T-helper 17 cell (primary cell): ENCODE results near the gene PLA2G4D. TPM values are rescaled to one million over a fixed set of nuclear protein-coding genes. Genes with fewer than 3 reads are reported as not detected.

Experiments used
- ATAC-seq: fragments of 150-1000 bp; cut with Tn5 transposase; 2 replicates; pipeline ENCODE4 v1.10.0; 2021; ENCODE audit warnings: mild to moderate bottlenecking, moderate library complexity
- DNase-seq, 3 donors: peaks; one replicate each; pipeline versions ENCODE4 v3.0.0 to v3.0.0-alpha.2; 2020 to 2021
- H3K9me3 ChIP-seq: one replicate; pipeline ENCODE4 v1.7.0; 2013; ENCODE audit warnings: low read length, mild to moderate bottlenecking; ENCODE audit not compliant: control insufficient read depth, poor library complexity, severe bottlenecking
- H3K27ac Mint-ChIP-seq: one replicate; pipeline ENCODE4 v1.8.0; 2022; ENCODE audit warnings: mild to moderate bottlenecking, moderate library complexity, mixed read lengths
- H3K27me3 Mint-ChIP-seq: one replicate; pipeline ENCODE4 v1.8.0; 2022; ENCODE audit warnings: mixed read lengths
- H3K36me3 Mint-ChIP-seq: one replicate; pipeline ENCODE4 v1.8.0; 2022; ENCODE audit warnings: low read depth, mixed read lengths
- H3K4me1 Mint-ChIP-seq: one replicate; pipeline ENCODE4 v1.8.0; 2022; ENCODE audit warnings: mild to moderate bottlenecking, mixed read lengths
- H3K4me3 Mint-ChIP-seq: one replicate; pipeline ENCODE4 v1.8.0; 2022; ENCODE audit warnings: mild to moderate bottlenecking, moderate library complexity, mixed read lengths
- total RNA-seq, 4 donors: library from RNA in 2 of 4; stranded (reverse) in 2 of 4; gene quantifications; one replicate each; pipeline ENCODE4 v1.2.3 and lab custom pipeline; 2022 to 2026

The PLA2G4D gene, protein sequence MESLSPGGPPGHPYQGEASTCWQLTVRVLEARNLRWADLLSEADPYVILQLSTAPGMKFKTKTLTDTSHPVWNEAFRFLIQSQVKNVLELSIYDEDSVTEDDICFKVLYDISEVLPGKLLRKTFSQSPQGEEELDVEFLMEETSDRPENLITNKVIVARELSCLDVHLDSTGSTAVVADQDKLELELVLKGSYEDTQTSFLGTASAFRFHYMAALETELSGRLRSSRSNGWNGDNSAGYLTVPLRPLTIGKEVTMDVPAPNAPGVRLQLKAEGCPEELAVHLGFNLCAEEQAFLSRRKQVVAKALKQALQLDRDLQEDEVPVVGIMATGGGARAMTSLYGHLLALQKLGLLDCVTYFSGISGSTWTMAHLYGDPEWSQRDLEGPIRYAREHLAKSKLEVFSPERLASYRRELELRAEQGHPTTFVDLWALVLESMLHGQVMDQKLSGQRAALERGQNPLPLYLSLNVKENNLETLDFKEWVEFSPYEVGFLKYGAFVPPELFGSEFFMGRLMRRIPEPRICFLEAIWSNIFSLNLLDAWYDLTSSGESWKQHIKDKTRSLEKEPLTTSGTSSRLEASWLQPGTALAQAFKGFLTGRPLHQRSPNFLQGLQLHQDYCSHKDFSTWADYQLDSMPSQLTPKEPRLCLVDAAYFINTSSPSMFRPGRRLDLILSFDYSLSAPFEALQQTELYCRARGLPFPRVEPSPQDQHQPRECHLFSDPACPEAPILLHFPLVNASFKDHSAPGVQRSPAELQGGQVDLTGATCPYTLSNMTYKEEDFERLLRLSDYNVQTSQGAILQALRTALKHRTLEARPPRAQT
- total RNA-seq: not detected
- total RNA-seq (lab: John Stamatoyannopoulos, UW): 0 to 0.08 reads per million in 2 donors

DNA sequence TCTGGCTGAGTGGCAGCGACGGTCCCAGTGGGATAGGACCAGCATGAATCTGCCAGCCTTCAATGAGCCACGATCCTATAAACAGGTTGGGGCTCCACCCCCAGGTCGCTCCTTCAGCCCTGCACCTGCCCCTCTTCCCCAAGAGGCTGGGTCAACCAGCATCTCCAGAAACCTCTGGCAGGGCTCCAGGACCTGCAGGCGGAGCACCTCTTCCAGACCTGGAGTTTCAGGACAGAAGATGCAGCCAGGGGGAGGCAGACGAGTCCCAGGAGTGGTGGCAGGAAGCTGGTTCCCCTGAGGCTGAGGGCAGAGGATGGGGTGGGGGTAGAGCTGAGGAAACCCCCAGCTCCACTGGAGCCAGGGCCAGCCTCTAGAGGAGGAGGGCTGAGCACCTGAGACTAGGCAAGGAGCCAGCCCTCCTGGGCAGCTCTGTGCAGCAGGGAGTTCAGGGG lies at the start of gene PLA2G4D:
TSS of gene PLA2G4D (minus strand) at position 51 of the 452 bp plus-strand sequence. CDS start 103 bp downstream, outside the sequence.
- peaks cover 6% of the 10 kb centered on the region for H3K4me1 Mint-ChIP-seq
- peaks cover 50% of the 10 kb centered on the region for H3K27me3 Mint-ChIP-seq
- DNase-seq (no peak), ATAC-seq (no peak)
- H3K9me3 ChIP-seq: no peaks in the 10 kb centered on the region
- no peak within 1 kb of the TSS for H3K4me3 Mint-ChIP-seq
- no peak within 1 kb of the TSS for H3K27ac Mint-ChIP-seq
- no peaks in the 10 kb centered on the region for H3K36me3 Mint-ChIP-seq

DNA sequence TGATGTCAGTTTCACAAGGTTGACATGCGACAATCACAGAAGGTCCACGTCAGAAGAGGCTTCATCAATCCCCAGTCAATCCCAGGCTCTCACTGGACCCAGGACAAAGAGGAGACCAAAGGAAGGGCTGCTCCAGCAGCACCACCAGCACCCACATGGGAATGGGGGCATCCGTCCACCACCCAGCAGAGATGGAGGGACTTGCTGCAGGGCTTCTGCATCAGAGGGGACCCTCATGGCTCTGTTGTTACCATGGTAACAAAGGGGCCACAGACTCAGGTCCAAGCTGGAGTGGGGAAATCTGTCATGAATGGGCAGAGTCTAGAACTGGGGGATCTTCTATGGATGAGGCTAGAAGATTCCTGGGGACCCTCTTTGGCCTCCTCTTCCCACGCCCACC lies 49.0 kb upstream of the PLA2G4D start:
- Mint-ChIP-seq H3K36me3 (no peaks in the 10 kb centered on the region), H3K4me3 (no peak overlapping the region), H3K4me1 (peaks cover 2% of the 10 kb centered on the region), H3K27ac (no peak overlapping the region), H3K27me3 (peaks cover 17% of the 10 kb centered on the region)
- no peak for ATAC-seq
- no peak for DNase-seq
- H3K9me3 ChIP-seq: no peaks in the 10 kb centered on the region

DNA sequence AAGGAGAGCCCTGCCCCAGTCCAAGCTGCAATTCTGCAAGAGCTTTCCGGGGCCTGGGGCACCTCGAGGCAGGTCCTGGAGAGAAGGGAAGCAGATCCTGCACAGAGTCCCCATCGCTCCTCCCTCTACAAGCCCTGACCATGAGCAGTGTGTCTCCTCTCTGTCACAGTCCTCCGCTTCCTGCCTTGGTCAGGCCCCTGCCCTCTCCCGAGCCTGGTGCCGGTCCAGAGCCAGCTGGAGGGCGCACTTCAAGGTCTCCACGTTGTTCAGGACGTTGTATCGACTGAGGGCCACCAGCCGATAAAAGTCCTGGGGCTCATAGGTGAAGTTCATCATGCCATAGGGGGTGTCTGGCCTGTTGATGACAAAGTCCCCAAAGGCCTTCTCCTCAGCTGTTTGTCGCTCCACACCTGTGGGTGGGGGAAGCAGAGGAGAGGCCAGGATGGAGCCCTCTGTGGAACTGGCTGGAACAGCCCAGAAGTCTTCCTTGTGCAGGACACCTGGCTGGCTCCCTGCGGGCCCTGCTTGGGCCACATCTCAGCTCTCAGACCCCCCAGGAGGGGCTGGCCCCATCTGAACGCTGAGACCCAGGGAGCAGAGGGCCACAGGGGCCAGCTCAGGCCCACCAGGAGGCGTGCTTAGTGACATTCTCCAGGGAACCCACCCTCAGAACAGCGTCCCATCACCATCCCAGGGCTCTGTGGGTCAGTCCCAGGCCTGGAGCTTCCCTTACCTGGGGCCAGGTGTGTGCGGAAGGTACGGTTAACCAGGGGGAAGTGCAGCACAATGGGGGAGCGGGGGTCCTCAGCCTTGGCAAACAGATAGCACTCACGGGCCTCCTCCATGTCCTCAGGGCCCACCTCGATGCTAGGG lies 47.7 kb upstream of the PLA2G4D start:
- no peak overlapping the region for H3K27ac Mint-ChIP-seq
- no peaks in the 10 kb centered on the region for H3K36me3 Mint-ChIP-seq
- ATAC-seq (no peak), DNase-seq (no peak)
- H3K27me3 Mint-ChIP-seq: peaks cover 12% of the 10 kb centered on the region
- no peak overlapping the region for H3K4me3 Mint-ChIP-seq
- no peaks in the 10 kb centered on the region for H3K9me3 ChIP-seq
- H3K4me1 Mint-ChIP-seq: peaks cover 4% of the 10 kb centered on the region

DNA sequence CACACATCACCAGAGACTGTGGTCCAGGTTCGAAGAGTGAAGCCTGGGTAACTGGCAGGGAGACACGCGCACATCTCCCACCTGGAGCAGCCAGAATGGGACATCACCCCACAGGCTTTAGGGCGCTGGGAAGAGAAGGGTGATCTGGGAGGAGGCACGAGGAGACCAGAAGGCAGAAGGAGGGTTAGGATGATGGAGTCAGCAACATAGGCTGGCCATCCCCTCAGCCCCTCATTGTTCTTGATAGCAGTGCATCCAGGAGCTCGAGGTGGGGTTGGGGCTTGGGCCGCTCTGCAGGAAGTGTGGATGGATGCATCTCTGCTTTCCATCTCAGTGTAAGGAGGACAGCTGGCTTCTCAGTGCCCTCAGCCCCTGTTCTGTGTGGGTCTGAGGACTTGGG lies 46.9 kb upstream of the PLA2G4D start:
- Mint-ChIP-seq H3K27ac (no peak overlapping the region), H3K4me3 (no peak overlapping the region), H3K36me3 (no peaks in the 10 kb centered on the region), H3K27me3 (peaks cover 11% of the 10 kb centered on the region), H3K4me1 (peaks cover 4% of the 10 kb centered on the region)
- no peaks in the 10 kb centered on the region for H3K9me3 ChIP-seq
- ATAC-seq: no peak
- no peak for DNase-seq

DNA sequence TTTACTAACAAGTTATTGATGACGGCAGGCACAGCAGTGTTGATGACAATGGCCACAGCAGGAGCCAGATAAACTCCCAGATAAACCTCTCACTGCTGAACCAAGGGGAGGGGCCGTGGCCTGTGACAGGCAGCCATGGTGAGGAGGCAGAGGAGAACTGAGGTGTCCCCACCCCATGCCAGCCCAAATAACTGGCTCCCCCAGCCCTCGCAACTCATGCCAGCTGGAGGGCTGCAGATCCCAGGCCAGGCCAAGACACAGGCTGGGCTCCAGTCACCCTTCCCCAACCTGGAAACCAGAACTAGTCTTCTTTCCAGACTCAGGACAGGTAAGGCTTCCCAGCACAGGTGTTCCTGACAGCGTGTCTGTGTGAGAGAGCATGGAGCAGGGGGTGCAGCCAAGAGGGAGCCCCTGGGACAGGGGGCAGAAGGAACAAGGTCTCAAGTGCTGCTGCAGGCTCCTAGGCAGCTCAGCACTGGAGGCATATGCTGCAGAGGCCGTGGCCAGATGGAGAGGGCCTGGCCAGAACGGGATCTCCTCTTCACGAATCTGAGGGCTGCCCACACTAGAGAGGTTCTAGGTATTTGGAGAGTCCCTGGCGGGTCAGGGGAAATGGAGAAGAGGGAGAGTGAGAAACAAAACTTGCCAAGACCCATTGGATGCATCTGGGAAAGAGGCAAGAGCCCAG lies 46.2 kb upstream of the PLA2G4D start:
- no peaks in the 10 kb centered on the region for H3K9me3 ChIP-seq
- peaks cover 6% of the 10 kb centered on the region for H3K4me1 Mint-ChIP-seq
- H3K4me3 Mint-ChIP-seq: no peak overlapping the region
- no peaks in the 10 kb centered on the region for H3K36me3 Mint-ChIP-seq
- no peak overlapping the region for H3K27ac Mint-ChIP-seq
- peaks cover 13% of the 10 kb centered on the region for H3K27me3 Mint-ChIP-seq
- DNase-seq (no peak), ATAC-seq (no peak)

DNA sequence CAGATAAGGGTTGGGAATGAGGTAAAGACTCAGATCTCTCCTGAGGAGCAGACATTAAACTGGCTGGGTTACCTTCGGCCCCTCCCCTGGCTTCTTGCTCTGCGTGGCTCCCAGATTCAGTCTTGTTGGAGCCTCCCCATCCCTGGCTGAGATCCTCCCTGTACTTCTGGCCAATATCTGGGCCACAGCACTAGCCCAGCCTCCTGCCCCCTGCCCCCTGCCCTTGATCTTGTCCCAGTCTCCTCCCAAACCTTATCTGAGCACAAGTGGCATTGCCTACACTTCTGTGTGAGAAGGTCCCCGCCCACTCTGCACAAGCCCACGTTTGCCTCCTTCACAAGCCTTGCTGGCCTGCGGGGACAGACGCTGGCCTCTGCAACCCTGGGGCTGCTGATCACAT lies 45.2 kb upstream of the PLA2G4D start:
- DNase-seq (peak in 1 of 3 donors; percentile 4), ATAC-seq (no peak)
- peaks cover 8% of the 10 kb centered on the region for H3K4me1 Mint-ChIP-seq
- no peak overlapping the region for H3K4me3 Mint-ChIP-seq
- peaks cover 11% of the 10 kb centered on the region for H3K27me3 Mint-ChIP-seq
- H3K27ac Mint-ChIP-seq: peak overlapping the region; percentile 29
- no peaks in the 10 kb centered on the region for H3K9me3 ChIP-seq
- H3K36me3 Mint-ChIP-seq: no peaks in the 10 kb centered on the region

DNA sequence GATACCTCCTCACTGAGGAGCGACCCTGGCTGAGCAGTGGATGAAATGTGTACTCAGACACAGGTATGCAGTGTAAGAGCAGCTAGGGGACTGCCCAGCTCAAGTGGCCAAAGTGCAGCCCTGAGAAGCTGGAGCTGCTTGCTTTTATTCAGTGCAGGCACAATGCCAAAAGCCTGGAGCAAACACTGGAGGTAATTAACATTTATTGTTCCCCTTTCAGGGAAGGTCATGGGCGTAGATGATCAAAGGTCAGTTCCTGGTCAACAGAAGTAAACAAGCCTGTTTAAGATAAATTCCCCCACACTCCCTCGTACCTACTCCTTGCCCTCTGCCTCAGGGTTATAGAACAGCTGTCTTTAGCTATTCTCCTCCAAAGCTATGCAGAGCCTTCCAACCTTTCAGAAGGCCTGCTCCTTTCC lies 44.6 kb upstream of the PLA2G4D start:
- DNase-seq (peak in 1 of 3 donors; percentile 1), ATAC-seq (no peak)
- H3K4me1 Mint-ChIP-seq: peaks cover 8% of the 10 kb centered on the region
- H3K4me3 Mint-ChIP-seq: no peak overlapping the region
- peaks cover 14% of the 10 kb centered on the region for H3K27me3 Mint-ChIP-seq
- peak overlapping the region; percentile 29 for H3K27ac Mint-ChIP-seq
- no peaks in the 10 kb centered on the region for H3K9me3 ChIP-seq
- no peaks in the 10 kb centered on the region for H3K36me3 Mint-ChIP-seq

DNA sequence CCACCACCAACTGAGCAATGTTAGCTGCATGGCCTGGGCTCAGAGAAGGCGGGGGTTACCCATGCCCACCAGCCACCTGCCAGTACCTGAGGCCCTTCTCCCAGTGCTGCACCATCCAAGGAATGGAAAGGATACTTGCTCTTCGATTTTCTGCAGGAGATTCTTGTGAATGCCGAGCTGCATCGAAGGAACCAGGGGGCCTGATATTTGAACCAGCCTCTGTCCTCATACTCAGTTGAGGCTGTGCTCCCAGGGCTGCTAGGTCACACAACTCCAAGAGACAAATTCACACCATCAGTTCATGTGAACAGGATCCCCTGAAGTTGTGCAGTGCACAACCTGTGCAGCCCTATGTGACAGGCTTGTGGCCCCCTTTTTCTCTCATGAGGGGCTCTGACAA lies 44.0 kb upstream of the PLA2G4D start:
- no peaks in the 10 kb centered on the region for H3K9me3 ChIP-seq
- peaks cover 18% of the 10 kb centered on the region for H3K27me3 Mint-ChIP-seq
- no peak overlapping the region for H3K4me3 Mint-ChIP-seq
- no peak overlapping the region for H3K27ac Mint-ChIP-seq
- peaks cover 8% of the 10 kb centered on the region for H3K4me1 Mint-ChIP-seq
- DNase-seq (peak in 1 of 3 donors; percentile 2), ATAC-seq (no peak)
- no peaks in the 10 kb centered on the region for H3K36me3 Mint-ChIP-seq

DNA sequence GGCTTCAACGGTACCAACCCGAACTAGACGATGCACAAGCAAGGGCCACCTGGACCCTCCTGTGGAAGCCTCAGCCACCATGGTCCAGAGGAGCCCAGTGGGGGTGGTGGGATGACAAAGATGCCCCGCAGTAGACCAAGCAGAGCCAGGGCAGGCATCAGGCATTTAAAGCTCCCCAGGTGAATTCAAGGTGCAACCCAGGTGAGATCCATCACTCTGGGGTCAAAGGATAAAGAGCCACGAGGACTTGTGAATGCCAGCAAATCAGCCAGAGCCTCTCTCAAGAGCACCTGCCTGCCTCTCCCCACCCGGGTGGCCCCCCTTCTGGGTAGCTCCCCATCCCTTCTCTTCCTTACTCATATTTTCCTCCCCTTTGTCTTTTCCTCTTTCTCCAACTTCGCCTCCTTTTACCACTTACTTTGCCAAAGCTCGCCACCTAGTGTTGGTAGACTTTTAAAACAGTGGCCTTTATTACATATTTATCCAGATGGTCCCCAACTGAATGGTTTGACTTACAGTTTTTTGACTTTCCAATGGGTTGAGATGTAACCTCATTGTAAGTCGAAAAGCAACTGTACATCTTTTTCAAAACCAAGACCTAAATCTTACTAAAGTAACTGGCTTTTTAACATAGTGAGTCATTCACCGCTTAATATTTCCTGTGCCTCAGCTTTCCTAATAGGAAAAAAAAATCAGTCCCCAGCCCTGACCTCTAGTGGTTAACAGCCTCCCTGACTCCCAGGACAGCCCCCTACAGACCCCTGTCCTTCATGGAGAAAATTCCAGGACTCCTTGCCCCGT lies 43.3 kb upstream of the PLA2G4D start:
- DNase-seq (peak in 1 of 3 donors; percentile 3), ATAC-seq (peak; percentile 41)
- Mint-ChIP-seq H3K4me3 (no peak overlapping the region), H3K4me1 (peaks cover 10% of the 10 kb centered on the region), H3K36me3 (no peaks in the 10 kb centered on the region), H3K27ac (no peak overlapping the region), H3K27me3 (peaks cover 22% of the 10 kb centered on the region)
- H3K9me3 ChIP-seq: no peaks in the 10 kb centered on the region

DNA sequence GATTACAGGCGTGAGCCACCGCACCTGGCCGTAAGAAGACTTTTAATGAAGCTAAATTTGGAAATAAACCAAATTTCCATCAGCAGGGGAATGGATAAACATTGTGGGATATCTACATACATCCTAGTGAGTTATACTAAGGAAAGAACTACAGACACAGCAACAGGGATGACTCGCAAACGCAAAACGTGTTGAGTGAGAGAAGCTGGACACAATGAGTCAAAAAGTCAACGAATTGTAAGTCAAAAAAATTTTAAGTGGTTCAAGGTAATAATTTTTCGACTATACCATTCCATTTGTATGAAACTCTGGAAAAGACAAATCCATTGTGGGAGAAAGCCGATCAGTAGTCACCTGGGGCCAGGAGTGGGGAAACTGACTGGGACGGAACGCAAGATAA lies 42.2 kb upstream of the PLA2G4D start:
- H3K36me3 Mint-ChIP-seq: no peaks in the 10 kb centered on the region
- H3K4me1 Mint-ChIP-seq: peaks cover 10% of the 10 kb centered on the region
- H3K4me3 Mint-ChIP-seq: no peak overlapping the region
- H3K27ac Mint-ChIP-seq: no peak overlapping the region
- H3K9me3 ChIP-seq: no peaks in the 10 kb centered on the region
- ATAC-seq (no peak), DNase-seq (no peak)
- H3K27me3 Mint-ChIP-seq: peaks cover 27% of the 10 kb centered on the region

DNA sequence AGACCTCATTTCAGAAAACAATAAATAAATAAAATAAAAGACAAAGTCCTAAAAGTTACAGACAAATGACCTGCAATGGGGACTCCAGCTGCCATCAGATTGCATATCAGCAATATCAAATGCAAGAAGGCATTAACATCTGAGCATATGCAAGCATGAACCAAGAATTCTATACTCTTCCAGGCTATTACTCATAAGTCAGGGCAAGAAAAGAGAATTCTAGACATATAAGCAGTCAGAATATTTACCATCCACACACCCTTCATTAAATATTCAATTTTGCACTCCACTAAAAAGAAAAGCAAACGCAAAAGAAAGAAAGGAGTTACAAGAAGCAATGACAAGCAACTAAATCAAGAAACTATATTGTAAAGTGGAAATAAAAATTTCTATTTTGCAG lies 41.0 kb upstream of the PLA2G4D start:
- Mint-ChIP-seq H3K27me3 (peaks cover 35% of the 10 kb centered on the region), H3K4me1 (peaks cover 8% of the 10 kb centered on the region), H3K27ac (no peak overlapping the region), H3K36me3 (no peaks in the 10 kb centered on the region), H3K4me3 (no peak overlapping the region)
- ATAC-seq (no peak), DNase-seq (no peak)
- H3K9me3 ChIP-seq: no peaks in the 10 kb centered on the region
